Gastrocnemius medialis (tissue), 4 donors: ENCODE results near the gene DPPA5. TPM values are rescaled to one million over a fixed set of nuclear protein-coding genes. Genes with fewer than 3 reads are reported as not detected.

Source experiments
- ATAC-seq, 2 donors: fragments of 150-250 bp; one replicate each; pipeline ENCODE4 v1.9.1; 2016
- DNase-seq, 2 donors: peaks; one replicate each; pipeline ENCODE4 v3.0.0-alpha.2; 2019
- H3K27ac ChIP-seq, 4 donors: fragments of 200-600 bp; sonication (generic); 1 replicate in 1 of 4; 2 replicates in 3 of 4; pipeline ENCODE4 v1.5.1; 2016 to 2018; ENCODE audit warnings: mild to moderate bottlenecking in 2 of 4, moderate library complexity in 1 of 4
- H3K27me3 ChIP-seq, 3 donors: fragments of 200-600 bp; sonication (generic) in 2 of 3; 1 replicate in 1 of 3; 2 replicates in 2 of 3; pipeline versions ENCODE4 v1.5.1 to v1.6.0; 2016 to 2019; ENCODE audit warnings: mild to moderate bottlenecking in 1 of 3, moderate library complexity in 1 of 3
- H3K36me3 ChIP-seq, 2 donors: fragments of 200-600 bp; sonication (generic) in 1 of 2; one replicate each; pipeline ENCODE4 v1.5.1; 2017 to 2018
- H3K4me1 ChIP-seq, 2 donors: fragments of 200-600 bp; sonication (generic) in 1 of 2; one replicate each; pipeline ENCODE4 v1.5.1; 2016 to 2017; ENCODE audit warnings: mild to moderate bottlenecking in 2 of 2
- H3K4me3 ChIP-seq, 4 donors: fragments of 200-600 bp; sonication (generic) in 3 of 4; 1 replicate in 1 of 4; 2 replicates in 3 of 4; pipeline ENCODE4 v1.5.1; 2016 to 2019; ENCODE audit warnings: mild to moderate bottlenecking in 2 of 4
- H3K9me3 ChIP-seq, 3 donors: fragments of 200-600 bp; sonication (generic) in 2 of 3; 1 replicate in 1 of 3; 2 replicates in 2 of 3; pipeline ENCODE4 v1.5.1; 2016 to 2019
- CTCF ChIP-seq, 5 experiments: fragments of 450-650 bp in 3 of 5; fragments of 200-600 bp in 2 of 5; sonication (generic) in 2 of 5; IDR thresholded peaks in 4 of 5; conservative IDR thresholded peaks in 1 of 5; 1 replicate in 4 of 5; 2 replicates in 1 of 5; pipeline ENCODE4 v1.5.1; 2016 to 2019; ENCODE audit warnings: antibody characterized with exemption in 5 of 5, mild to moderate bottlenecking in 3 of 5, moderate library complexity in 3 of 5
- POLR2A ChIP-seq, 2 donors: fragments of 450-650 bp; IDR thresholded peaks; one replicate each; pipeline ENCODE4 v1.6.1; 2017; ENCODE audit warnings: antibody characterized with exemption in 2 of 2, mild to moderate bottlenecking in 2 of 2, moderate library complexity in 2 of 2
- in situ Hi-C, 4 donors: fragments of 200-750 bp; cut with MboI; loops; one replicate each; pipeline versions ENCODE4 v1.15.0 to v1.8.0; 2017; ENCODE audit warnings: low sequenced_read_pairs in 4 of 4
- intact Hi-C: fragments of 100-400 bp; cut with DNase I; formaldehyde crosslinking; loops from one replicate; pipeline ENCODE4 v1.15.1; 2023; ENCODE audit warnings: low total_unique reads
- total RNA-seq, 4 donors: library from RNA; depleted of rRNA; stranded (reverse); fragments of >200 nt; gene quantifications; one replicate each; pipeline versions ENCODE4 v1.1.0 to v1.2.3, GENCODE V29; 2016

Gene DPPA5, protein sequence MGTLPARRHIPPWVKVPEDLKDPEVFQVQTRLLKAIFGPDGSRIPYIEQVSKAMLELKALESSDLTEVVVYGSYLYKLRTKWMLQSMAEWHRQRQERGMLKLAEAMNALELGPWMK
- not detected for total RNA-seq

- TF ChIP-seq CTCF (IDR thresholded peaks at IDR 0.05 in 4 of 5, conservative IDR thresholded peaks at IDR 0.05 in 1 of 5) (no peak), POLR2A (IDR thresholded peaks at IDR 0.05) (no peak)
- DNase-seq (no peak), ATAC-seq (no peak)
- intact Hi-C loops (no loop called here), in situ Hi-C loops (no loop called here)
- Histone ChIP-seq H3K9me3 (no peaks in the 10 kb centered on the region), H3K27ac (no peak within 1 kb of the TSS), H3K36me3 (no peaks in the 10 kb centered on the region), H3K4me1 (no peaks in the 10 kb centered on the region), H3K27me3 (peaks cover 0 to 9% (median 1%) of the 10 kb centered on the region in 3 donors), H3K4me3 (no peak within 1 kb of the TSS)
These were observed at the start of gene DPPA5 for GRCh38 chr6:73353636-73354593. Gene DPPA5 (minus strand): TSS chr6:73354276. CDS start chr6:73354225, 51 bp downstream.

GRCh38 chr6:73400656-73401055, 46.6 kb upstream of the DPPA5 start:
- ATAC-seq (no peak), DNase-seq (no peak)
- Histone ChIP-seq H3K36me3 (no peaks in the 10 kb centered on the region), H3K4me1 (no peaks in the 10 kb centered on the region), H3K4me3 (no peak overlapping the region), H3K27ac (no peak overlapping the region), H3K9me3 (no peaks in the 10 kb centered on the region), H3K27me3 (no peaks in the 10 kb centered on the region)
- intact Hi-C loops, result no loop called here
- in situ Hi-C loops, result no loop called here
- TF ChIP-seq POLR2A (IDR thresholded peaks at IDR 0.05), result no peak
- TF ChIP-seq CTCF (IDR thresholded peaks at IDR 0.05 in 4 of 5, conservative IDR thresholded peaks at IDR 0.05 in 1 of 5), result no peak

DNA sequence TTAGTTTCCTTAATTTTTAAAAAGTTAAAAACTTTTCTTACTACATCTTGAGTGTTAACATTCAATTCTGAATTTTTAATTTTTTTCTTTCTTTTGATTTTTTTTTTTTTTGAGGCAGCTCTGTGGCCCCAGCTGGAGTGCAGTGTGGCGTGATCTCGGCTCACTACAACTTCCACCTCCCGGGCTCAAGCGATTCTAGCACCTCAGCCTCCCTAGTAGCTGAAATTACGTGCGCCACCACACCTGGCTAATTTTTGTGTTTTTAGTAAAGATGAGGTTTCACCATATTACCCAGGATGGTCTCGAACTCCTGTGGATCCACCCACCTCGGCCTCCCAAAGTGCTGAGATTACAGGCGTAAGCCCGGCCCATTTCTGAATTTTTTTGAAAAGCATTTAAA, 41.8 kb upstream of the DPPA5 start:
- H3K27me3 ChIP-seq, result no peaks in the 10 kb centered on the region
- H3K36me3 ChIP-seq, result no peaks in the 10 kb centered on the region
- DNase-seq (no peak), ATAC-seq (no peak)
- no peaks in the 10 kb centered on the region for H3K4me1 ChIP-seq
- no peak overlapping the region for H3K4me3 ChIP-seq
- no peak overlapping the region for H3K27ac ChIP-seq
- no peaks in the 10 kb centered on the region for H3K9me3 ChIP-seq
- in situ Hi-C loops (no loop called here), intact Hi-C loops (no loop called here)
- TF ChIP-seq CTCF (IDR thresholded peaks at IDR 0.05 in 4 of 5, conservative IDR thresholded peaks at IDR 0.05 in 1 of 5) (no peak), POLR2A (IDR thresholded peaks at IDR 0.05) (no peak)

DNA sequence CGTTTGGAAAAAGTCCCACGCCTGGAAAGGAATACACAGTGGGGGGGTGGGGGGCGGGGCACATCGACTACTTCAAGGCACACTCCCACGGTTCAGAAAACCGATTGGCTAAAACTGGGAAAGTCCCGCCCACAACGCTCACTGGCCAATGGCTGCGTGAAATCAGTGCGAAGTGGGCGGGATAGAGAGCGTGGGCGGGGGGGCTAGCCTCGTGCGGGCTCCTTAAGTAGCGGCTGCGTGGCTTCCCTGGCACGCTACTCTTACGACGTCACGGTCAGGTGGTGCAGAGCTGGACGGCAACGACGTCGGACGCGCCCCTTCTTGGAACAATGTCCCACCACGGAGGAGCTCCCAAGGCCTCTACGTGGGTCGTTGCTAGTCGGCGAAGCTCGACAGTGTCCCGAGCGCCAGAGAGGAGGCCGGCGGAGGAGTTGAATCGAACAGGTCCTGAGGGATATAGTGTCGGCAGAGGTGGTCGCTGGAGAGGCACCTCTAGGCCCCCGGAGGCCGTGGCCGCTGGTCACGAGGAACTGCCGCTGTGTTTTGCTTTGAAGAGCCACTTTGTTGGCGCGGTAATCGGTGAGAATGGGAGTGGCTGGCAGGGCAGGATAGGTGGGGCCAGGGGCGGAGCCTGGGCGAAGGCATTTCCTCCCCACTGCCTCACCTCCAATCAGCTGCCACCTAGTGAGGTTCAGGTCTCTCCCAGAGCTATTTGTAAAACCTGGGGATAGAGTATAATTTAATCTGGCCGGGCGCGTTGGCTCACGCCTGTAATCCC, 40.7 kb upstream of the DPPA5 start, which contains the start of gene DDX43:
Gene DDX43, plus strand, starts transcription at position 252 of the 778 bp plus-strand sequence. Its CDS starts 78 bp downstream, at position 330.
- peak within 1 kb of the TSS in 3 of 4 donors; percentile 17 to 39 (median 27) for H3K4me3 ChIP-seq
- in situ Hi-C loops (no loop called here), intact Hi-C loops (no loop called here)
- ATAC-seq (peak in 1 of 2 donors; percentile 62), DNase-seq (peak; percentile 15 to 24)
- peak within 1 kb of the TSS in 2 of 4 donors; percentile 25 to 35 for H3K27ac ChIP-seq
- no peaks in the 10 kb centered on the region for H3K9me3 ChIP-seq
- no peaks in the 10 kb centered on the region for H3K4me1 ChIP-seq
- no peak for TF ChIP-seq POLR2A (IDR thresholded peaks at IDR 0.05)
- no peak for TF ChIP-seq CTCF (IDR thresholded peaks at IDR 0.05 in 4 of 5, conservative IDR thresholded peaks at IDR 0.05 in 1 of 5)
- peaks cover 0 to 5% (median 0%) of the 10 kb centered on the region in 3 donors for H3K27me3 ChIP-seq
- no peaks in the 10 kb centered on the region for H3K36me3 ChIP-seq
